ENCODE data around the gene QARS1. TPM values are rescaled to one million over a fixed set of nuclear protein-coding genes. Genes with fewer than 3 reads are reported as not detected.
A peak's percentile ranks its signal among the peaks of the same experiment; 100 is the strongest.

The QARS1 gene
- polyA plus RNA-seq, 1 of the 3 experiments (the other 2 are of a cell fraction), result 311 TPM

- TF ChIP-seq, protein P1, sequence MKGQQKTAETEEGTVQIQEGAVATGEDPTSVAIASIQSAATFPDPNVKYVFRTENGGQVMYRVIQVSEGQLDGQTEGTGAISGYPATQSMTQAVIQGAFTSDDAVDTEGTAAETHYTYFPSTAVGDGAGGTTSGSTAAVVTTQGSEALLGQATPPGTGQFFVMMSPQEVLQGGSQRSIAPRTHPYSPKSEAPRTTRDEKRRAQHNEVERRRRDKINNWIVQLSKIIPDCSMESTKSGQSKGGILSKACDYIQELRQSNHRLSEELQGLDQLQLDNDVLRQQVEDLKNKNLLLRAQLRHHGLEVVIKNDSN (IDR thresholded peaks at IDR 0.05; ENCODE audit: borderline replicate concordance, low read depth), result no peak
- no peak for TF ChIP-seq JUND (IDR thresholded peaks at IDR 0.05)
- no peak for TF ChIP-seq IRF3 (IDR thresholded peaks at IDR 0.05; ENCODE audit: low read depth, low read length)
- no peak for TF ChIP-seq RCOR1 (IDR thresholded peaks at IDR 0.05; ENCODE audit: low read length)
- peak; percentile 82 for TF ChIP-seq ELF1 (IDR thresholded peaks at IDR 0.05)
- no peak for TF ChIP-seq RAD21 (IDR thresholded peaks at IDR 0.05; ENCODE audit: low read length)
- no peak for TF ChIP-seq EZH2phosphoT487 (IDR thresholded peaks at IDR 0.05; ENCODE audit: borderline replicate concordance, low read depth)
- TF ChIP-seq TAF1 (IDR thresholded peaks at IDR 0.05; ENCODE audit: borderline replicate concordance, low read depth, low read length), result peak; percentile 55; the same call in 1 of the 2 replicates
- no peak for TF ChIP-seq RXRA (IDR thresholded peaks at IDR 0.05; ENCODE audit: borderline replicate concordance, low read depth)
- TF ChIP-seq MAX (IDR thresholded peaks at IDR 0.05; ENCODE audit: low read depth), result peak; percentile 83
- TF ChIP-seq FOXM1 (IDR thresholded peaks at IDR 0.05; ENCODE audit: low read depth), result peak; percentile 75
- peak; percentile 97 for TF ChIP-seq GABPA (IDR thresholded peaks at IDR 0.05; ENCODE audit: low read depth)
These were observed 16.0 kb upstream of the QARS1 start, which contains the start of gene USP19 (continued) for GRCh38 chr3:49120438-49121131.

GRCh38 chr3:49120096-49120437 lies 15.5 kb upstream of the QARS1 start:
- H3K36me3 ChIP-seq (replicated peaks in 1 of 2; ENCODE audit: control insufficient read depth in 1 of 2, insufficient read depth in 2 of 2, low read length in 1 of 2), result peaks cover 33 to 72% of the 10 kb centered on the region in 2 experiments
- peaks cover 31% of the 10 kb centered on the region for H3K79me2 ChIP-seq (ENCODE audit: insufficient read depth)
- peak overlapping the region; percentile 95 to 100 for H3K4me3 ChIP-seq (ENCODE audit: low read depth in 2 of 2, low read length in 1 of 2)
- ChIA-PET CTCF (interaction anchor here (0.8 to 4.0 kb wide), 3 partner anchors 11 to 38 kb away, joined by 3 to 26 read pairs (median 6); partner anchors contain the start of genes LAMB2 and QRICH1), POLR2A (interaction anchor here (0.6 to 4.0 kb wide), 6 partner anchors 11 to 113 kb away, joined by 4 to 25 read pairs (median 9); partner anchors contain the start of genes LAMB2, NDUFAF3, QARS1 and QRICH1)
- H3K27me3 ChIP-seq (ENCODE audit: insufficient read depth), result no peaks in the 10 kb centered on the region
- peak overlapping the region; percentile 100 for H3K4me2 ChIP-seq
- WGBS (ENCODE audit: low lambda C conversion rate), result 0% methylated on average over 1 of the region's 9 CpGs
- peak overlapping the region; percentile 89 for H3K9ac ChIP-seq
- no peaks in the 10 kb centered on the region for H3K9me3 ChIP-seq
- peaks cover 7 to 19% of the 10 kb centered on the region in 2 experiments; a peak in 2 of 4 replicates for H3K4me1 ChIP-seq (ENCODE audit: control insufficient read depth in 1 of 2, insufficient read depth in 2 of 2, low read depth in 1 of 2, low read length in 1 of 2)
- no peak for DNase-seq
- no peaks in the 10 kb centered on the region for H3K9me2 ChIP-seq
- no peaks in the 10 kb centered on the region for H4K20me1 ChIP-seq (ENCODE audit: insufficient read depth)
- peak overlapping the region; percentile 24; the same call in 1 of the 2 replicates for H2AFZ ChIP-seq (ENCODE audit: low read depth)
- peaks cover 36% of the 10 kb centered on the region for H3F3A ChIP-seq (replicated peaks; ENCODE audit: insufficient read depth)
- TF ChIP-seq, protein P2, sequence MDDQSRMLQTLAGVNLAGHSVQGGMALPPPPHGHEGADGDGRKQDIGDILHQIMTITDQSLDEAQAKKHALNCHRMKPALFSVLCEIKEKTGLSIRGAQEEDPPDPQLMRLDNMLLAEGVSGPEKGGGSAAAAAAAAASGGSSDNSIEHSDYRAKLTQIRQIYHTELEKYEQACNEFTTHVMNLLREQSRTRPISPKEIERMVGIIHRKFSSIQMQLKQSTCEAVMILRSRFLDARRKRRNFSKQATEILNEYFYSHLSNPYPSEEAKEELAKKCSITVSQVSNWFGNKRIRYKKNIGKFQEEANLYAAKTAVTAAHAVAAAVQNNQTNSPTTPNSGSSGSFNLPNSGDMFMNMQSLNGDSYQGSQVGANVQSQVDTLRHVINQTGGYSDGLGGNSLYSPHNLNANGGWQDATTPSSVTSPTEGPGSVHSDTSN (IDR thresholded peaks at IDR 0.05), result no peak
- TF ChIP-seq MEF2A (IDR thresholded peaks at IDR 0.05; ENCODE audit: borderline replicate concordance, low read depth), result no peak
- TF ChIP-seq, protein P1 (IDR thresholded peaks at IDR 0.05; ENCODE audit: borderline replicate concordance, low read depth), result no peak
- TF ChIP-seq ELF1 (IDR thresholded peaks at IDR 0.05), result no peak
- TF ChIP-seq POLR2AphosphoS5 (IDR thresholded peaks at IDR 0.05; ENCODE audit: low read depth, low read length), result no peak
- no peak for TF ChIP-seq SIN3A (IDR thresholded peaks at IDR 0.05; ENCODE audit: borderline replicate concordance, low read depth, low read length)
- H3K27ac ChIP-seq (ENCODE audit: low read depth in 2 of 2, low read length in 1 of 2), result peak overlapping the region; percentile 96 to 98

Measured in SK-N-SH (cell line).